Measurements from ENCODE around the gene APBA2.
"Not testable (repeated sequence)": the region's sequence is repeated elsewhere in the genome, so short reads cannot be mapped to it uniquely, and the experiment has no call there.

The APBA2 gene

GRCh38 chr15:29032751-29033150 is 147.0 kb downstream of the APBA2 start:
- no peaks in the 10 kb centered on the region for H3K27me3 ChIP-seq (ENCODE audit: control insufficient read depth, insufficient read depth, low read length)
- no peak overlapping the region for H3K4me3 ChIP-seq (ENCODE audit: low read depth, low read length)
- H3K4me1 ChIP-seq (ENCODE audit: control insufficient read depth, insufficient read depth, low read length): peaks cover 11% of the 10 kb centered on the region
- no peak overlapping the region for H3K9ac ChIP-seq (ENCODE audit: low read depth, low read length)
- no peaks in the 10 kb centered on the region for H3K36me3 ChIP-seq (ENCODE audit: control insufficient read depth, insufficient read depth, low read length)
- H3K9me3 ChIP-seq (ENCODE audit: control insufficient read depth, insufficient read depth, low read length): no peaks in the 10 kb centered on the region

GRCh38 chr15:29034151-29034550 is 148.4 kb downstream of the APBA2 start:
- Histone ChIP-seq H3K4me3 (ENCODE audit: low read depth, low read length) (no peak overlapping the region), H3K4me1 (ENCODE audit: control insufficient read depth, insufficient read depth, low read length) (peaks cover 11% of the 10 kb centered on the region), H3K27me3 (ENCODE audit: control insufficient read depth, insufficient read depth, low read length) (no peaks in the 10 kb centered on the region), H3K36me3 (ENCODE audit: control insufficient read depth, insufficient read depth, low read length) (no peaks in the 10 kb centered on the region), H3K9ac (ENCODE audit: low read depth, low read length) (no peak overlapping the region), H3K9me3 (ENCODE audit: control insufficient read depth, insufficient read depth, low read length) (no peaks in the 10 kb centered on the region)

- Histone ChIP-seq H3K9ac (ENCODE audit: low read depth, low read length) (no peak overlapping the region), H3K4me1 (ENCODE audit: control insufficient read depth, insufficient read depth, low read length) (peaks cover 12% of the 10 kb centered on the region), H3K4me3 (ENCODE audit: low read depth, low read length) (no peak overlapping the region), H3K36me3 (ENCODE audit: control insufficient read depth, insufficient read depth, low read length) (no peaks in the 10 kb centered on the region), H3K27me3 (ENCODE audit: control insufficient read depth, insufficient read depth, low read length) (no peaks in the 10 kb centered on the region), H3K9me3 (ENCODE audit: control insufficient read depth, insufficient read depth, low read length) (no peaks in the 10 kb centered on the region)
Observed at GRCh38 chr15:29034593-29035335, 149.0 kb downstream of the APBA2 start.

DNA sequence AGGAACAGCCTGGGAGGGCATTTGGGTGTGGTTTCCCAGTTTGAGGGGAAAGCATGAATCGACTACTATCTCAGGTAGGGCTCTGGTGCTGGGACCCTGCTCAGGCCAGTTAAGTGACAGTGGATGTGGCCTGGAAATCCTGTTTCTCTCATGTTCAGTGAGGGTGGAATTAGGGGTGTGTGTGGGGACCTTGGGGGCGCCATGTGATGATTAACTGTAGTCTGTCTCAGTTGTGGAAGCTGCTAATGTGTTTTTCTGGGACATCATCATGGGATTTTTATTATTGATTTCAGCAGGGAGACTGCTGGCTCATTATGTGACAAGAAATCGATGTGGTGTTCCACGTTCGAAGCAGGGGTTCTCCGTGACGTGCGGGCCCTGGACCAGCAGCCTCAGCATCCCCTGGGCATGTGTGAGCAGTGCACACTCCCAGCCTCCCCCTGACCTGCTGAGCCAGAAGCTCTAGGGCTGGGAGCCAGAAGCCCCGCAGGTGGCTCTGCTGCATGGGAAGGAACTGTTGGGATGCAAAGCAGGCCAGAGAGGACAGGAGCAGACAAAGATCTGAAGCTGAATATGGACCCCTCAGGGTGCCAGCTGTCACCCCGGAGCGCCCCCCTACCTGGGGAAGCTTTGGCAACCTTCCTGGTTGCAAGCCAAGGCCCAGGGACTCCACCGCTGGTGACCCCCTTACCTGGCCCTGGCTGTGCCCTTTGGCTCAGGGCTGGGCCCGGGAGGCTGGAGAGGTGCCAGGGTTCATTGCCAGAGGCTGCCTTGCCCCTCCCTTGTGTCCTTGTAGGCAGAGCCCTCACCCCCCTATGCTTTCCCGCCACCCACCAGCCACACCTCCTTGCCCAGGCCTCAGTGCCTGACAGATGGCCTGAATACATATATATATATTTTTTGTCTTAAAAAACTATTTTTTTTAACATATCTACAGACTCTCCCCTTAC is 149.8 kb downstream of the APBA2 start:
- peaks cover 14% of the 10 kb centered on the region for H3K4me1 ChIP-seq (ENCODE audit: control insufficient read depth, insufficient read depth, low read length)
- H3K9me3 ChIP-seq (ENCODE audit: control insufficient read depth, insufficient read depth, low read length): no peaks in the 10 kb centered on the region
- no peaks in the 10 kb centered on the region for H3K36me3 ChIP-seq (ENCODE audit: control insufficient read depth, insufficient read depth, low read length)
- H3K4me3 ChIP-seq (ENCODE audit: low read depth, low read length): no peak overlapping the region
- no peak overlapping the region for H3K9ac ChIP-seq (ENCODE audit: low read depth, low read length)
- H3K27me3 ChIP-seq (ENCODE audit: control insufficient read depth, insufficient read depth, low read length): no peaks in the 10 kb centered on the region

GRCh38 chr15:29037997-29038705 is 152.4 kb downstream of the APBA2 start:
- Histone ChIP-seq H3K27me3 (ENCODE audit: control insufficient read depth, insufficient read depth, low read length) (no peaks in the 10 kb centered on the region), H3K9ac (ENCODE audit: low read depth, low read length) (no peak overlapping the region), H3K9me3 (ENCODE audit: control insufficient read depth, insufficient read depth, low read length) (no peaks in the 10 kb centered on the region), H3K4me1 (ENCODE audit: control insufficient read depth, insufficient read depth, low read length) (peaks cover 14% of the 10 kb centered on the region), H3K4me3 (ENCODE audit: low read depth, low read length) (no peak overlapping the region), H3K36me3 (ENCODE audit: control insufficient read depth, insufficient read depth, low read length) (no peaks in the 10 kb centered on the region)

GRCh38 chr15:29039466-29040369 is 153.9 kb downstream of the APBA2 start:
- Histone ChIP-seq H3K4me3 (ENCODE audit: low read depth, low read length) (no peak overlapping the region), H3K27me3 (ENCODE audit: control insufficient read depth, insufficient read depth, low read length) (no peaks in the 10 kb centered on the region), H3K9me3 (ENCODE audit: control insufficient read depth, insufficient read depth, low read length) (no peaks in the 10 kb centered on the region), H3K9ac (ENCODE audit: low read depth, low read length) (no peak overlapping the region), H3K36me3 (ENCODE audit: control insufficient read depth, insufficient read depth, low read length) (no peaks in the 10 kb centered on the region), H3K4me1 (ENCODE audit: control insufficient read depth, insufficient read depth, low read length) (peaks cover 9% of the 10 kb centered on the region)

- no peak overlapping the region for H3K4me3 ChIP-seq (ENCODE audit: low read depth, low read length)
- no peaks in the 10 kb centered on the region for H3K27me3 ChIP-seq (ENCODE audit: control insufficient read depth, insufficient read depth, low read length)
Observed at GRCh38 chr15:29040370-29040751, 154.6 kb downstream of the APBA2 start.

DNA sequence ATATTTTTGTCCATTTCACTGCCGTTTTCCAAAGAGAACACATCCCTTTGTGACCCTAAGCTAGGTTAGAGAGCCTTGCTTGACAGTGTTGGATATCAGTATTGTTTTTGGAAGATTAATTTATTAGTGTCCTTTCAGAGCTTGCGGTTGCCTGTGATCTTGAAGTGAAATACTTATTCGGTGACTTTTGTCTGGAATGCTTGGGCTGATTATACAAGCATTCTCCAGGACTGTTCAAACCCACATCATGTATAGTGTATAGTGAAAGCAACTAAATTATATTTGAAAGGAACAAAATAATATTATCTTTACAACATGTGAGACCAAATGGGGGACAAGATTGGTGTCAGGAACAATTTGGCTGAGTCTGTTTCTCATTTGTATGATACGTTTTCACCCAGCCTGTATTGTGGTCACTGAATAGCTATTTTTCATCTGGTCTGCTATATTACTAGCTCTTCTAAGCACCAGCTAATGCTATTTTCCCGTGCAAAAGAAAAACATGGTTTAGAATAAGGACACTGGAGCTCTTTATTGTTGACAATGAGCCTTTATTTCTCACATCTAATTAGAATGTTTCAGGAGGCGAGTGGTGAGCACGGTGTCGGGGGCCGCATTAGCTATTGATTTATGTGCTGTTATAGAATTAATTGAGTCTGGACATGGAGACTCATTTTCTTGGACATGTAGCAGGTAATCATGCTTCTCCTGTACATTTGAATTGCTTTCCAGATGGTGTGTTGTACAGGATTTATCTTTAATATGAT is 158.1 kb downstream of the APBA2 start:
- Histone ChIP-seq H3K9me3 (ENCODE audit: control insufficient read depth, insufficient read depth, low read length) (no peaks in the 10 kb centered on the region), H3K9ac (ENCODE audit: low read depth, low read length) (no peak overlapping the region), H3K27me3 (ENCODE audit: control insufficient read depth, insufficient read depth, low read length) (no peaks in the 10 kb centered on the region), H3K4me1 (ENCODE audit: control insufficient read depth, insufficient read depth, low read length) (peaks cover 3% of the 10 kb centered on the region), H3K36me3 (ENCODE audit: control insufficient read depth, insufficient read depth, low read length) (no peaks in the 10 kb centered on the region), H3K4me3 (ENCODE audit: low read depth, low read length) (no peak overlapping the region)

More at GRCh38 chr15:29040370-29040751, 154.6 kb downstream of the APBA2 start:
- H3K9ac ChIP-seq (ENCODE audit: low read depth, low read length): no peak overlapping the region
- H3K4me1 ChIP-seq (ENCODE audit: control insufficient read depth, insufficient read depth, low read length): peaks cover 5% of the 10 kb centered on the region
- no peaks in the 10 kb centered on the region for H3K36me3 ChIP-seq (ENCODE audit: control insufficient read depth, insufficient read depth, low read length)
- no peaks in the 10 kb centered on the region for H3K9me3 ChIP-seq (ENCODE audit: control insufficient read depth, insufficient read depth, low read length)

GRCh38 chr15:29044503-29044901 is 158.7 kb downstream of the APBA2 start:
- no peaks in the 10 kb centered on the region for H3K27me3 ChIP-seq (ENCODE audit: control insufficient read depth, insufficient read depth, low read length)
- no peak overlapping the region for H3K4me3 ChIP-seq (ENCODE audit: low read depth, low read length)
- H3K4me1 ChIP-seq (ENCODE audit: control insufficient read depth, insufficient read depth, low read length): peaks cover 3% of the 10 kb centered on the region
- H3K9ac ChIP-seq (ENCODE audit: low read depth, low read length): no peak overlapping the region
- no peaks in the 10 kb centered on the region for H3K36me3 ChIP-seq (ENCODE audit: control insufficient read depth, insufficient read depth, low read length)
- H3K9me3 ChIP-seq (ENCODE audit: control insufficient read depth, insufficient read depth, low read length): no peaks in the 10 kb centered on the region

DNA sequence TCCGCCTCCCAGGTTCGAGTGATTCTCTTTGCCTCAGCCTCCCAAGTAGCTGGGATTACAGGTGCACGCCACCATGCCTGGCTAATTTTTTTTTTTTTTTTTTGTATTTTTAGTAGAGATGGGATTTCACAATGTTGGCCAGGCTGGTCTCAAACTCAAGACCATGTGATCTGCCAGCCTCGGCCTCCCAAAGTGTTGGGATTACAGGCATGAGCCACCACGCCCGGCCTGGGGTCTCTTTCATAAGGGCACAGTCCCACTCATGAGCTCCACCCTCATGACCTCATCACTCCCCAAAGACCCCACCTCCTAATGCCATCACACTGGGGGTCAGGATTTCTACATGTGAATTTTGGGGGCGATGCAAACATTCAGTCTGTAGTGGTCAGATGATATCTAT is 159.4 kb downstream of the APBA2 start:
- not testable (repeated sequence) for H3K9me3 ChIP-seq (ENCODE audit: control insufficient read depth, insufficient read depth, low read length); H3K9ac ChIP-seq (ENCODE audit: low read depth, low read length); H3K4me3 ChIP-seq (ENCODE audit: low read depth, low read length); H3K27me3 ChIP-seq (ENCODE audit: control insufficient read depth, insufficient read depth, low read length); H3K4me1 ChIP-seq (ENCODE audit: control insufficient read depth, insufficient read depth, low read length); H3K36me3 ChIP-seq (ENCODE audit: control insufficient read depth, insufficient read depth, low read length)

Data from iPS-15b (cell line).